A673 (cell line): ENCODE measurements around the gene TACC2.

Experiments used
- CTCF ChIP-seq: fragments of 300-800, 200-600 bp; sonication (generic); conservative IDR thresholded peaks from 2 replicates; pipeline ENCODE4 v1.5.1; 2017; ENCODE audit warnings: low read depth, mild to moderate bottlenecking, antibody characterized with exemption, low read length, moderate library complexity, mixed read lengths
- EZH2 ChIP-seq: fragments of 200-600 bp; sonication (generic); IDR thresholded peaks from 2 replicates; pipeline ENCODE4 v1.6.1; 2017; ENCODE audit warnings: borderline replicate concordance, low read depth, mild to moderate bottlenecking, mixed read lengths, antibody characterized with exemption, low read length; ENCODE audit not compliant: poor library complexity, severe bottlenecking

- no peak for TF ChIP-seq CTCF
- no peak for TF ChIP-seq EZH2
These were observed 64.4 kb downstream of the TACC2 start for GRCh38 chr10:122053314-122053713.
